ENCODE measurements around the gene DGKG.

DGKG gene

GRCh38 chr3:186366206-186366605 is 4.2 kb upstream of the DGKG start:
- Histone ChIP-seq H3K4me2 (ENCODE audit: low read length) (no peak overlapping the region), H3K36me3 (ENCODE audit: control insufficient read depth, low read length) (no peaks in the 10 kb centered on the region), H3K79me2 (ENCODE audit: control insufficient read depth, low read length) (no peaks in the 10 kb centered on the region), H3K27ac (ENCODE audit: low read depth, low read length) (no peak overlapping the region), H3K4me3 (ENCODE audit: low read length) (no peak overlapping the region), H3K4me1 (ENCODE audit: control insufficient read depth, low read length) (peaks cover 5% of the 10 kb centered on the region; the same call in 1 of the 2 replicates), H3F3A (ENCODE audit: control insufficient read depth, insufficient read depth) (no peaks in the 10 kb centered on the region), H3K9me3 (ENCODE audit: control insufficient read depth, insufficient read depth, low read length) (no peaks in the 10 kb centered on the region), H3K9me2 (replicated peaks; ENCODE audit: control insufficient read depth, low read length) (no peaks in the 10 kb centered on the region), H4K20me1 (ENCODE audit: control insufficient read depth, insufficient read depth, low read depth, low read length) (no peaks in the 10 kb centered on the region), H3K27me3 (ENCODE audit: control insufficient read depth, low read length) (peaks cover 39% of the 10 kb centered on the region)
- TF ChIP-seq EZH2phosphoT487 (IDR thresholded peaks at IDR 0.05; ENCODE audit: borderline replicate concordance, low read length) (no peak), CTCF (IDR thresholded peaks at IDR 0.05; ENCODE audit: low read depth, low read length, poor library complexity, severe bottlenecking) (no peak)

- Histone ChIP-seq H3K9me2 (replicated peaks; ENCODE audit: control insufficient read depth, low read length) (no peaks in the 10 kb centered on the region), H3K27ac (ENCODE audit: low read depth, low read length) (no peak overlapping the region), H3K36me3 (ENCODE audit: control insufficient read depth, low read length) (no peaks in the 10 kb centered on the region), H3K79me2 (ENCODE audit: control insufficient read depth, low read length) (no peaks in the 10 kb centered on the region), H3K4me1 (ENCODE audit: control insufficient read depth, low read length) (peaks cover 5% of the 10 kb centered on the region; the same call in 1 of the 2 replicates), H3K4me2 (ENCODE audit: low read length) (no peak overlapping the region), H3F3A (ENCODE audit: control insufficient read depth, insufficient read depth) (no peaks in the 10 kb centered on the region), H3K27me3 (ENCODE audit: control insufficient read depth, low read length) (peaks cover 45% of the 10 kb centered on the region), H3K9me3 (ENCODE audit: control insufficient read depth, insufficient read depth, low read length) (no peaks in the 10 kb centered on the region), H3K4me3 (ENCODE audit: low read length) (no peak overlapping the region), H4K20me1 (ENCODE audit: control insufficient read depth, insufficient read depth, low read depth, low read length) (no peaks in the 10 kb centered on the region)
- TF ChIP-seq CTCF (IDR thresholded peaks at IDR 0.05; ENCODE audit: low read depth, low read length, poor library complexity, severe bottlenecking) = no peak
- no peak for TF ChIP-seq EZH2phosphoT487 (IDR thresholded peaks at IDR 0.05; ENCODE audit: borderline replicate concordance, low read length)
Measured at GRCh38 chr3:186365202-186365974, 3.4 kb upstream of the DGKG start.

GRCh38 chr3:186362988-186363387 is 954 bp upstream of the DGKG start:
- Histone ChIP-seq H3K36me3 (ENCODE audit: control insufficient read depth, low read length) (no peaks in the 10 kb centered on the region), H3K4me3 (ENCODE audit: low read length) (no peak overlapping the region), H4K20me1 (ENCODE audit: control insufficient read depth, insufficient read depth, low read depth, low read length) (0 out of 2 replicates have a peak, but pooled peaks cover 3% of the 10 kb centered on the region), H3K4me1 (ENCODE audit: control insufficient read depth, low read length) (peaks cover 5% of the 10 kb centered on the region; the same call in 1 of the 2 replicates), H3K9me3 (ENCODE audit: control insufficient read depth, insufficient read depth, low read length) (no peaks in the 10 kb centered on the region), H3K9me2 (replicated peaks; ENCODE audit: control insufficient read depth, low read length) (no peaks in the 10 kb centered on the region), H3K27ac (ENCODE audit: low read depth, low read length) (no peak overlapping the region), H3K27me3 (ENCODE audit: control insufficient read depth, low read length) (peaks cover 47% of the 10 kb centered on the region), H3F3A (ENCODE audit: control insufficient read depth, insufficient read depth) (no peaks in the 10 kb centered on the region), H3K4me2 (ENCODE audit: low read length) (no peak overlapping the region), H3K79me2 (ENCODE audit: control insufficient read depth, low read length) (no peaks in the 10 kb centered on the region)
- TF ChIP-seq CTCF (IDR thresholded peaks at IDR 0.05; ENCODE audit: low read depth, low read length, poor library complexity, severe bottlenecking) (no peak), EZH2phosphoT487 (IDR thresholded peaks at IDR 0.05; ENCODE audit: borderline replicate concordance, low read length) (no peak)
